ENCODE measurements around the gene C2CD2.

DNA sequence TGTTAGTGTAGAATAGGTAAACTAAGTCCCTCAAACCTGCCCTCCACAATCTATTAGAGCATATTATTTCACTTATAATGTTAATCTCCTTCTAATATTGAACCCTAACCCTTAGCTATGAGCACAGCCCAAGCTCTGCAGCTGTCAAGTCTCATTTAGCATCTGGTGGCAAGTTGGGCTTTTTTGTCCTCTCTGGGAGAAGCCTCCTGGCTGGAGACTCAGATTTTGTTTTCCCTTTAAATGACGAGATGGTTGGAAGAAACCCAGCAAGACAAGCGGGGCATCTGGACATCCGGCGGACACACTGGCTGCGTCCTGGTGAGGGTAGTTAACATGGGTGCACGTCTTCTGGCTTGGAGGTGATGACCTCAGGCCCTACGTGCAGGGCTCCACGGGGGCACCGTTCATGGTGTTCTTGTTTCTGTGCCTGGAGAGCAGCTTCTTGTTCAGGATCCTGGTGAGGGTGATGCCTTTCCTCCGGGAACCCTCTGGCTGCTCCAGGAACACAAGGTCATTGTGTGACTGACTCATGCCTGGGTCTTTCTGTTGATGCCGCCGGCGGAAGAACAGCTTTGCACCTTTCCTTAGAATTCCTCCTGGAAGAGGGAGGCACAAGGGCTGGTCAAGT lies 65.0 kb downstream of the C2CD2 start:
- TF ChIP-seq CTCF (IDR thresholded peaks at IDR 0.05) (no peak), POLR2A (IDR thresholded peaks at IDR 0.05) (no peak)
